ENCODE data around the gene TMEM234.

The TMEM234 gene

GRCh38 chr1:32240140-32240951 lies 18.2 kb upstream of the TMEM234 start:
- no peak for DNase-seq (ENCODE audit: low read depth in 2 of 3, low spot score in 2 of 3)

GRCh38 chr1:32239790-32240139 lies 17.6 kb upstream of the TMEM234 start:
- DNase-seq (ENCODE audit: low read depth in 2 of 3, low spot score in 2 of 3), result no peak

GRCh38 chr1:32239337-32239736 lies 17.2 kb upstream of the TMEM234 start:
- DNase-seq (ENCODE audit: low read depth in 2 of 3, low spot score in 2 of 3), result no peak

- no peak for DNase-seq (ENCODE audit: low read depth in 2 of 3, low spot score in 2 of 3)
Observed at GRCh38 chr1:32234792-32235191, 12.6 kb upstream of the TMEM234 start.

GRCh38 chr1:32232558-32233304 lies 10.6 kb upstream of the TMEM234 start:
- DNase-seq (ENCODE audit: low read depth in 2 of 3, low spot score in 2 of 3), result no peak

GRCh38 chr1:32231843-32232432 lies 9.8 kb upstream of the TMEM234 start:
- no peak for DNase-seq (ENCODE audit: low read depth in 2 of 3, low spot score in 2 of 3)

GRCh38 chr1:32228771-32229170 lies 6.6 kb upstream of the TMEM234 start:
- DNase-seq (ENCODE audit: low read depth in 2 of 3, low spot score in 2 of 3), result no peak

GRCh38 chr1:32224285-32224684 lies 2.1 kb upstream of the TMEM234 start:
- no peak for DNase-seq (ENCODE audit: low read depth in 2 of 3, low spot score in 2 of 3)

- DNase-seq (ENCODE audit: low read depth in 2 of 3, low spot score in 2 of 3), result no peak
Observed at GRCh38 chr1:32223683-32224082, 1.5 kb upstream of the TMEM234 start.

GRCh38 chr1:32221581-32221979 lies 573 bp downstream of the TMEM234 start:
- no peak for DNase-seq (ENCODE audit: low read depth in 2 of 3, low spot score in 2 of 3)

GRCh38 chr1:32220746-32221580 lies 1.2 kb downstream of the TMEM234 start:
- DNase-seq (ENCODE audit: low read depth in 2 of 3, low spot score in 2 of 3), result no peak

GRCh38 chr1:32219022-32219421 lies 3.1 kb downstream of the TMEM234 start:
- no peak for DNase-seq (ENCODE audit: low read depth in 2 of 3, low spot score in 2 of 3)

GRCh38 chr1:32216566-32216965 lies 5.6 kb downstream of the TMEM234 start:
- no peak for DNase-seq (ENCODE audit: low read depth in 2 of 3, low spot score in 2 of 3)

- no peak for DNase-seq (ENCODE audit: low read depth in 2 of 3, low spot score in 2 of 3)
Observed at GRCh38 chr1:32215629-32216480, 6.3 kb downstream of the TMEM234 start.

- DNase-seq (ENCODE audit: low read depth in 2 of 3, low spot score in 2 of 3), result no peak
Observed at GRCh38 chr1:32208891-32209328, 13.2 kb downstream of the TMEM234 start, which contains the start of gene DCDC2B. Gene DCDC2B (plus strand): TSS chr1:32209089. CDS start chr1:32209094, 5 bp downstream.

- no peak for DNase-seq (ENCODE audit: low read depth in 2 of 3, low spot score in 2 of 3)
Observed at GRCh38 chr1:32208469-32208868, 13.7 kb downstream of the TMEM234 start.

GRCh38 chr1:32205401-32206370 lies 16.5 kb downstream of the TMEM234 start, which contains the start of gene IQCC:
Gene IQCC (plus strand): TSS chr1:32205671. CDS start chr1:32205682, 11 bp downstream.
- DNase-seq (ENCODE audit: low read depth in 2 of 3, low spot score in 2 of 3), result peak; percentile 76 to 78 (median 77)

GRCh38 chr1:32204943-32205361 lies 17.2 kb downstream of the TMEM234 start:
- no peak for DNase-seq (ENCODE audit: low read depth in 2 of 3, low spot score in 2 of 3)

All from activated CD8-positive, alpha-beta memory T cell treated with anti-CD3 and anti-CD28 coated beads for 48 hours (primary cell).